AG08396 (cell line): ENCODE results near the gene CCDC110.
A peak's percentile ranks its signal among the peaks of the same experiment; 100 is the strongest.
"Not testable (repeated sequence)": the region's sequence is repeated elsewhere in the genome, so short reads cannot be mapped to it uniquely, and the experiment has no call there.

Experiments used
- DNase-seq: peaks from one replicate; pipeline ENCODE4 v3.0.0; 2012; ENCODE audit warnings: low spot score, mixed read lengths

Gene CCDC110

DNA sequence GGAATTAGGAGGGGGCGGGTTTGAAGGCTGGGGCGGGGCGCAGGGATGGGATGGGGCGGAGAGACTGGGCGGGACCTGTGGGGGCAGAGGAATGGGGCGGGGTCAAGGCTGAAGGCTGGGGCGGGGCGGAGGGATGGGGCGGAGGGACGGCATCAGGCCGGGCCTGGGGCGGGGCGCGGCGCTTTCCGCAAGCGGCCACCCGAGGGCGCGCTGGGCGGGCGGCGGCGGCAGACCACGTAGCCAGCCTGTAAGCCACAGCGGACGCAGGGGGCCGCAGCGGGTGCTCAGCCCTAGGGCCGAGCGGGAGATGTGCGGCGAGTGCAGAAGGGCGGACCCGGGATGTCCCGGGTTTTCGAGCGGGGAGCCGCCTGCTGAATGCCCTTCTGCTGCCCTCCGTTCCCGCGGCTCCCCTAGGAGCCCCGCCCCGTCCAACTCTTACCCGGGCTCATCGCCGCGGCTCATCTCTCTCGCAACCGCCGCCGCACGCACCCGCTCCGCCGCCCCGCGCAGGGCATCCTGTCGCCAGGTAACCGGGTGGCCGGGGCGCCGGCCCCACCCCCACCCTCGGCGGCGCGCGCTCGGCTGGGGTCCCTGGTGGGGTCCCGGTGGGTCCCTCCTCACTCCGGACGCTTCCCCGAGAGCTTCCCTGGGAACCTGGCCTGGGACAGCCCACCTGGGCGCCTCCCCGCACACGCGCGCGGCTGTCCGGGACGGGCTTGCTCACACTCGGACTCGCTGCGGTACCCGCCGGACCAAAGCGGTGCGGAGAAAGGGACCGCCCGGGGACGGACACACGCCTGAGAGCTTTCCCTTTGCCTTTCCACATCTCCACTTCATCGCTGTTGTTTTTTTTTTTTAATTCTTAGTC lies at the start of gene CCDC110:
TSS of gene CCDC110 (minus strand) at position 499 of the 868 bp plus-strand sequence. CDS start at position 449, 50 bp downstream.
- peak; percentile 100 for DNase-seq

DNA sequence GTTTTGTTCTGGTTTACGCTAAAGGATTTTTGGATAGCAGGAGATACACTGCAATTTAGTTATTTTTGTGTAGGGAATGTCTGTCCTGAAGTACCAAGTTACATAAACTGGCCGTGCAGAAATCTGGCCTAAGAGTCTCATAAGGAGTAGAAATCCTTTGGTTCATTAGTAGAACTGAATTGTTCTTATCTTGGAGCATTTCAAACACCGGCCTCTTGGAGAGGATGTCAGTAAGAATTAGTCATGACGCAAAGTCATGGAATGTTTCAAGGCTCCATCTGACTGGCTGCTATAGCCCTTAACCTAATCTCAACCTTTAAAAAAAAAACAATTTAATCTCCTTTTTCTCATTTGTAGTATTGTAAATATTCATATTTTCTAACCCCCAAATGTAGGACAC lies 48.6 kb upstream of the CCDC110 start:
- no peak for DNase-seq

DNA sequence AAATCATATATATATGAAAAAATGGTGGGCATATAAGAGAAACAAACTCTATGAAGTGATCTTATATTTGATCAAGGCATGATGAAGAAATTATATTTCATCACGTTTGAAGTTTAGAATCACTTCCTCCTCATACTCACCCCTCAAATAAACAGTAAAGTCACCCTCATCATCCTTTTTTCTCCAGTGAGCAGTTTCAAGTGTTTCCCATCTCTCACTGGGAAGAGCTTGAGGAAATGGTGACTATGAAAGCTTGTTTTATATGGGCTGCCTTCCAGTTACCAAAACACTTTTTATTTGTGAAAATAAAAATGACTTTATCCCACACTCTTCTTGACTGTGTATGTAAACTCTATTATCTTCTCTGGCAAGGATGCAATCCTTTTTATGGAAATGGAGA lies 47.0 kb upstream of the CCDC110 start:
- no peak for DNase-seq

DNA sequence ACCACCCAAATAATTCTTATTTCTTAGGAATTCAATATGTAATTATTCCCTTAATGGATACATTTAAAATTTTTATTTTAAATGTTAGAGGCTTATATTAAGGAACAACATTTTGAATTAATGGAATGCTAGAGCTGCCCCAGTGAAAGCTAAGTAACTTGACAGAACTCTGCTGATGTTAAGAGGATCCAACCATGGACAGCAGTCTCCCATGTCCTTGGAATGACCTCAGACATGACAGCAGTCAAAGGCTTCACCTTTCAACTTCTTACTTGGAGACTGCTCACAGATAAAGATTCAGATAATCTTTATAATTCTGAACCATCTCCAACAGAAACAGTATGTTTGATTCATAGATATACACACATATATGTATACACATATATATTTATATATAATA lies 46.5 kb upstream of the CCDC110 start:
- no peak for DNase-seq

DNA sequence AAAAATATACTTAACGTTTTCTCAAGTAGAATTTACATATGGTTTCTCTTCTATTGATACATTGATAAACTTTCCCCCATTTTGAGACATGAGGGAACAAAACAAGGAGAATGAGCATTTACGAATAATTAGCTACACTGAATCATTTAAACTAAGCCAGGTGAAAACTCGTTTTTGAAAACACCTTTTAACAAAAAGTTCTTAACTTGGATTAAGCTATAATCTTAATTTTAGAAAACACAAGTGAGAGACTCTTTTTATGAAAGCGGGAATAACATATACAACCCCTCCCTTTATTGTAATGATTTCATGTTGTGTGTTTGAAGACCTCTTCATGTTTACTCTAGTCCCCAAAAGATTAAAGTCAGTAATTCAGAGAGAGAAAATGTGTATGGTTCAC lies 43.7 kb upstream of the CCDC110 start:
- DNase-seq = no peak

DNA sequence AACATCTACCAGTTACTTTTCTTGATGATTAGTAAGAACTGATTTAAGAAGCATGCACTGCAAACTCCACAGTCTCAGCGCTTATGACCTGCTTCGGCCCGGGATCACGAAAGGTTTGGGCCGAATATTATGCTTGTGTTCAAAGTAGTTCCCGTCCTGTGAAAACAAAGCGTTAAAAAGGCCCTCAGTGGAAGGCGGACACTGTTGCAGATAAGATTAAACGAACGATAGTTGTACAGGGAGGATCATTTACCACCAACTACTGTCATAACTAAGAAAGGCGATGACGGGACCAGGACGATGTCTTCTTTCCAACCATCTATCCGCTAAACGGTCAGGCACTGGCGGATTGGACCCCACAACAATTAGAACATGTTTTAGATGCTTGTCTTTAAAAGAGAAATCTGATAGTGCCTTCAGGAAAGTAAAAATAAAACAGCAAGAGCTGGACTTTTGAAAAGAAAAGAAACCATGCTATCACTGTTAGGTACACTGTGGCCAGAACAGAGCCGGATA lies 42.7 kb upstream of the CCDC110 start:
- DNase-seq = no peak

DNA sequence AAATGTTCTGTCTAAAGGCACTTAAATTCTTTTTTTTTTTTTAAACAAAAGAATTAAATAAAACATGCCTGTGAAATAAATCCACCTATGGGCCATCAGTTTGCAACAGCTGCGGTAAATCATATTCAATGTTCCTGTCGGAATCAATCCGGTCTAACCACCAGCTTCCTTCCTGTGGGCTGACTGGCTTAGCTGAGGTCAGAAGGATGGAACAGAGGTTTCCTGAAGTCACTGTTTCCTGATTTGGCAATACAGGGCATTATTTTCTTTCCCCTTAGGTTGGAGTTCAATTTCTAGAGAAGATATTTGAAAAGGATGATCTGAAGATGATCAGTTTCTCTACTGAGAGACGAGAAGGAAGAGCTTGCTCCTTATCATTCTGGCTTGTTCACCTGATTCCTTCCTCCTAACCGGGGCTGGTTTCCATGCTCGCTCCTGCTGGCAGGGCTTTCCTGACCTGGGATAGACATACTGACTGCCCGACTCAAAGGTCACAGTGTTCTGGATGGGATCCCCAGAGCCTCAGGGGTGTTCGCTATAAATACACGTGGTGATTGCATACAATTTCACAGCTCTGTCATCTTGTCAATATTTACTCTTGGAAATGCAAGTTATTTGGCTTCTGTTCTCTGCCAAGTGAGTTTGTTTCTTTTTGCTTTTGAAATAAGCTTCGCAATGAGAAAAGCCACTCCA lies 42.1 kb upstream of the CCDC110 start:
- DNase-seq = no peak

DNA sequence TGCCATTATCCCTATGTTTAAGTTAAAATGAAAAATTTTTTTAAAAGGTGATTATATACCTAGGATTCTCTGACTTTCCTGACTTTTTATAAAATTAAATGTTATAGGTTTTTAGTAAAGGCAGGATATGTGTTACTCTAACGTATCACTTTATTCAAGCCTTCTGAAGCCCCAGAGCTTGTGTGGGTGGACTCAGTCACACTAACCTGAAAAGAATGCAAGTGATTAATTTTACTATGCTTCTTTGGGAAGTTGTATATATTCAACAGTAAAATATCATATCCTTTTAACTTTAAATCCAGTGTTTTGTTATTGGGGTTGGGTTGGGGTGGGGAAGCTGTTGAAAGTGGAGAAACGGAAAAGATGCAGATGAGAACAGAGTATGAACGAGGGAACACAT lies 41.0 kb upstream of the CCDC110 start:
- DNase-seq = peak; percentile 39

DNA sequence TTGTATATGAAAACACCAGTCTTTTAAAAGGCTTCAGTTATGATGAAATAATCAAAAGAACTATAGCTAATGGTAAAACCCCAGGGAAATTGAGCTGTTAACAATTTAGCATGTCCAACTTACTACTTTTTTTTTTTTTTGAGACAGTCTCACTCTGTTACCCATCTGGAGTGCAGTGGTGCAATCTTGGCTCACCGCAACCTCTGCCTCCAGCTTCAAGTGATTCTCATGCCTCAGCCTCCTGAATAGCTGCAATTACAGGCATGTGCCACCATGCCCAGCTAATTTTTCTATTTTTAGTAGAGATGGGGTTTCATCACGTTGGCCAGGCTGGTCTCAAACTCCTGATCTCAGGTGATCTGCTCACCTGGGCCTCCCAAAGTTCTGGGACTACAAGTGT lies 39.7 kb upstream of the CCDC110 start:
- not testable (repeated sequence) for DNase-seq

DNA sequence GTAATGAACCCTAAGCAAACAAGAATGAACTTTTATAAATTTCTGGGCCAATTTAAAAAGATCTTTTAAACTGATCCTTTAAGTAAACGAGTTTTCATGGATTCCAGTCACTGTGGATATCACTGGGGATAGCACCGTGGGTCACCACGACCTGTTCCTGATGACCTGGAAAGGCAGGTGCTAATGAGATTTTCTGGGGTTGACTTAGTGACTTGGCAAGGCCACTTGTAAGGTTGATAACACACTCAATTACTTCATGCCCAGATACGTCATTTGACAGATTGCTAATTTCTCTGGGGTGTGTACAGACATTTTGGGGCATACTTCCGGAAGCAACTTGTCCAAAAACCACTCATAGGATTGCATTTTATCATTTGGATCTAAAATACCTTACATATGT lies 39.3 kb upstream of the CCDC110 start:
- no peak for DNase-seq

DNA sequence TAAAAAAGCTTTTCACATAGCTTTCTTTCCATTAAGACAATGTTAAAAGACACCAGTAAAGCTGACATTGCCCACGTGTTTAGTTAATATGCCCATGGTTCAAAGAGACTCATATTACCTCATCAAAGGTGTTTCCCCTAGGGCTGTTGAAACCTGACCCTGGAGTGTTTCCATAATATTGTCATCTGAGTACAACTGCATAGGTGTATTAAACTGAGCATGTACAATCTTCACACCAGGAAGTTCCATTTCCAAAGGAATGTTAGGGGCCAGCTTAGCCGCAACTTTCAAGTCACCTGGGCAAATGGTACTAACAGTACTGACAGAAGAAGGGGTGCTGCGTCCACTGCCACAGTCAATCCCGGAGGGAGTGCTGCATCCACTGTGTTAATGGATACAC lies 36.6 kb upstream of the CCDC110 start:
- no peak for DNase-seq

DNA sequence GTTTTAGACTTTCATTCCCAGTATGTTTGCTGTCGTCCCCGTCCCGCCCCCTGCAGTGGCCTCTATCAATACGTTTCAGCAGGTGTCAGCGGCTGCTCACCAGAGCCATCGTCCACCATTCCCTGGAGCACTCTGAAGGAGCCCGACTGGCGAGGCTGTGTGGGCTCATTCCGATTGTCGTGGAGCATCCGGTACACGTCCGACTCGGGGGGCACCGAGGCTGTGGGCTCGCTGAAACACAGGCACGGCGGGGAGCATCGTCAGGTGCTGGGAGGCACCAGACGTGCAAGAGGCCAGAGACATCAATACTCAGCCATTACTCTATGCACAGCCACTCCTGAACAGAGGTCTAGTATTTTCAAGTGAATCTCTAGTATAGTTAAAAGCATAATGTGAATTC lies 34.9 kb upstream of the CCDC110 start:
- no peak for DNase-seq

DNA sequence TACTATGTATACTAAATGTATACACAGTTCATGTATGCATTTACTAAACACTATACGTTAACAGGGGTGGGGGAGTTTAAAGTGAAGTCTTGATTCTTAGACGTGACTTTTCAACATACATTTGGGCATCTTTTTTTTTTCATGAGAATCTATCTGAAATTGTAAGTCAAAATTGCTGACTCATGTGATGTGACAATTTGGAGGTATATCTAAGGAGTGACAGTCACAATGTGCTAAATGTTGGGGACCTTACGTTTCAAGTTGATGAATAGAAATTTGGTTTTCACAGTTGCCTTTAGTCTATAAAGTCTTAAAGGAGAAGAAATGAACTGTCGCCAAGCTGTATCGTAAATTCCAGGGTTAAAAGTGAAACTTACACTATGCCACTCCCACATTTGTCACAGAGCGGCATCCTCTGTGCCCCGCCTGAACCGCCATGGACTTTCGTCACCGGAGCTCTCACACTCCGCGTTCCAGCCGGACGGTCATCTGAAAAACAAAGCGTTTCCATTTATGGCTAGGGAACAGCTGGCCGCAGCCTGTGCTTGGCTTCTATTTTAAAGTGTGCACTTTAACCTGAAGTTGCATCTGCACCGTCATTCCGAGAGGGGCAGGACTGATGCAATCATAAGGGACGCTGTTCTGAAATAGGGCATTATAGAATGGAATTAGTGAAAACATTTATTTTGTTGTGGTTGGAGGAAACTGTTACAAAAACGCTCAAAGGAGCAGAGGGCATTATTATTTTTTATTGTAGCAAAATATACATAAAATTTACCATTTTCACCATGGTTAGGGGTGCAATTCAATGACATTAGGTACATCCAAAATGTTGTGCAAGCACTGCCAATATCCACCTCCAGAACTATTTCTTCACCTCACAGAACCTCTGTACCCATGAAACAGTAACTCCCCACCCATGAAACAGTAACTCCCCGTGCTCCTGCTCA lies 32.8 kb upstream of the CCDC110 start:
- DNase-seq = peak; percentile 54

DNA sequence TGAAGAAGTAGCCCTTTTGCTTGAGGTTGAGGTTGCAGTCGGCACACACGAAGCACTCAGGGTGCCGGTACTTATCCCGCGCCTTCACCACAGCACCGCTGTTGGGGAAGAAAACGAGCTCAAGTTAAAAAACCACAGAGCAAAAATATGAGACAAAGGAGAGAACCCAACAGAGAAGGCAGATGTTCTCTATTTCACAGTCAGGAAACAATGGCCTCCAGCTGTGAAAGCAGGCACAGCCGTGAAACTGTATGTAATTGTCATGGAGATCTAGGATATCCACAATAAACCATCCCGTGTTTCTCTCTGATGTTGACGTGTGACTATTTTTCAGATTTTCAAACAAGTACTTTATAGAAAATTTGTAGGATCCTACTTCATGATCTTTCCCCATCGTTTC lies 30.9 kb upstream of the CCDC110 start:
- no peak for DNase-seq

DNA sequence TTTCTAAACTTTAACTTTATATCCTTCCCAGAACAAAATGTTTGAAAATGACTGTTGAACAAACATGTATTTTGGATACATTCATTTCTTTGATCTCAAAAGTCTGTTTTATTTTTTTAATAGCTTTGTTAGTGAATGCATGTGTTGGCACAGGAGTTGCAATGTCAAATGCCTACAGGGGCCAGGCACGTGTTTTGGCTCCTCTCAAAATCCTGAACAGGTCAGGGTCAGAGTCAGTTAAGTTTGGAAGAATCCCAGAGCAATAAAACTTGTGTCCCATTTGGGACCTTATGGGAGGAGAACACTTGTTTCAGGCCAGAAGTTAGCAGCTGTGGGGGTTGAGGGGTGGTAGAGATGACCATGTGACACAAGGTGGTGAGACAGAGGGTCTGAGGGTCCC lies 29.0 kb upstream of the CCDC110 start:
- DNase-seq = no peak

DNA sequence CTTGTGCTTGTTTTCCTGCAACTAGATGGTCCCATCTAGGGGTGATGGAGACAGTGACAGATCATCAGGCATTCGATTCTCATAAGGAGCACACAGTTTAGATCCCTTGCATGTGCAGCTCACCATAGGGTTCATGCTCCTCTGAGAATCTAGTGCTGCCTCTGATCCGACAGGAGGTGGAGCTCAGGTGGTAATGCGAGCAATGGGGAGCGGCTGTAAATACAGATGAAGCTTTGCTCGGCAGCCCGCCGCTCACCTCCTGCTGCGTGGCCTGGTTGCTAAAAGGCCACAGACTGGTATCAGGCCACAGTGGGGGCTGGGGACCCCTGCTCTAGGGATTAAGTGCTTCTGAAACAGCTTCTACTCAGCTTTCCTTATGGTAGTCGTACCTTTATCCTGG lies 28.5 kb upstream of the CCDC110 start:
- DNase-seq = no peak

DNA sequence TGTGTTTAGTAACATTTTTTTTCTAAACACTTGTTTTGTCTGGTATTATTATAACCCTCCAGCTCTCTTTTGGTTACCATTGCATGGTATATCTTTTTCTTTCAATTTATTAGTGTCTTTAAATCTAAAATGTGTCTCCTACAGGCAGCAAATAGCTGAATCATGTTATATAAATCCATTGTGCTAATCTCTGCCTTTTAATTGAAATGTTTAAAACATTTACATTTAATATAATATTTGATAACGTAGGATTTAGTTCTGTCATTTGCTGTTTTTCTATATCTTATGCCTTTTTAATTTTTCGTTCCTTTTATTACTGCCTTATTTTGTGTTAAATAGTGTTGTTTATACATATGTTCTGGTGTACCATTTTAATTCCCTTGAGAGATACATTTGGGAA lies 17.1 kb upstream of the CCDC110 start:
- no peak for DNase-seq

DNA sequence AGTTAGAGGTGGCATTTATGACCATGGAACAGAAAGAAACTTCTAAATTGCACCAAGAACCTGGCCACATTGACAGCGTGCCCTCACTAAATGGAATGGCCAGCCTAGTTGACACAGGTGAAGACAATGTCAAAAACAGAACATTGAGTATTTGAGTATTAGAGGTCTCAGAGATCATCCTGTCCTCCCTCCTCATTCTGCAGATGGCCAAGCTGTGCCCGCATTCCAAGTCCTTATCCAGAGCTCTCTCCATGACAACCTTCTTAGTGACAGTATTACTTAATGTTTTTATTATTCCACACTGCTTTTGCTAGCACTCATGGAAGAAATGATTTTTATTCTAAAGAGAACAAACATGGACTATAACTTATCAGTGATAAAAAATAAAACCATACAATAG lies 9.9 kb upstream of the CCDC110 start:
- DNase-seq = no peak

DNA sequence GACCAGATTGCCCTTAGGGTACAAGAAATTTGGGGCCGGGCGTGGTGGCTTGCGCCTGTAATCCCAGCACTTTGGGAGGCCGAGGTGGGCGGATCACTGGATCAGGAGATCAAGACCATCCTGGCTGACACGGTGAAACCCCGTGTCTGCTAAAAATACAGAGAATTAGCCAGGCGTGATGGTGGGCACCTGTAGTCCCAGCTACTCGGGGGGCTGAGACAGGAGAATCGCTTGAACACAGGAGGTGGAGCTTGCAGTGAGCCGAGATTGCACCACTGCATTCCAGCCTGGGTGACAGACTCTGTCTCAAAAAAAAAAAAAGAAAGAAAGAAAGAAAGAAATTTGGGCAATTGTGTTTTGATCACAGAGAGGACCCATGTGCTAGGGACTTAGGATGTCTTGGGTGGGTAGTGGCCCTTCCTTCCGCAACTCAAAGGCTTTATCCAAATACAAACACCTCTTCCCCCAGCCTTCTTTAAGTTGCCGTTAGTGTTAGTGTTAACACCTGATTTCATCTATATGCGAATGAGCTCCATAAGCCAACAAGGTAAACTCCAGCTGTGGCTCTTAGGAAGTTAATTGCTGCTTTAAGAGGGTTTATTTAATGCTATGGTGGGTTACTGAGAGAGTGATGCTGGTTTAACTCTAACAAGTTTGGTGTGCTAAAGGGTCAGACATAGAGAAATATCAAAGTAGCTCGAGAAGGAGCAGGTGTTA lies 8.6 kb upstream of the CCDC110 start:
- DNase-seq = no peak

DNA sequence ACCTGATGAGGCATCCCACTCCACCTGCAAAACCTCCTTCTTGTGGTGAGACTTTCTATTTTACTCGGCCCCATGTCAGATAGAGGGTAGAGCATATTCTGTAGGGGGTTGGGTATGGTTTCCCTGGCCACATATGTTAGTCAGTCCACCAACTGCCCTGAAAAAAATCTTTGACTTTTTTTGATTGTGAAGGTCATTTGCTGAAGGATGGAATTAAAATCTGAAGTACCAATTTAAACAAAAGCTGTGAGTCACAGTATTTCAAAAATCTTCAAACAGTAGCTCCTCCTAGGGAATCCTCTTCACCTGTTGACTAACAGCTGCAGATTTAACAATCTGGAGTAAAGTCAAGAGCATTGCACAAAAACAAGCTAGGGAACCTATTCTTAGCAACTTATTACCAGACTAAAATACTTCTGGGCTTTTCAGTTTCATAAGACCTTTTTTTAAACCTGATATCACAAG lies 8.0 kb upstream of the CCDC110 start:
- DNase-seq = no peak

DNA sequence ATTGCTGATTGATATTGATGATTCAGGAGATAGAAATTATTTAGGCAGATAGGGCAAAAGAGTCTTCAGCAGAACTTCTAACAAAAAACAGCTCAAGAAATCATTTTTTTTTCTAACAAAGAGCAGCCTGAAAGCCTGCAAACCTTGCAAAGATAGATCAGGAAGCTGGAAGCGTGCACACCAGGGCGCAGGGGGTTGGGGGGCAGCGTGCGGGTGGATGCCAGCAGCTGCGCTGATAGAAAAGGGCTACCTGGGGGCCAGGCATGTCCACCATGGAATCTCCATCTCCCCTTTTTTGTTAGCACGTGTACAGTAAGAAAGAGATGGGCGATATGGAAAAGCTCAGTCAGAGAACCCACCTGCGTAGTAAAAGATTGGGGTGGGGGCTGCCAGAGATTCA lies 1.7 kb upstream of the CCDC110 start:
- no peak for DNase-seq
